Kasumi-1 (cell line): Measurements from ENCODE around the gene SH3PXD2A.
"Not testable (repeated sequence)": the region's sequence is repeated elsewhere in the genome, so short reads cannot be mapped to it uniquely, and the experiment has no call there.

Experiments
- DNase-seq, 2 experiments: peaks; one replicate each; lab custom pipeline; 2025; lab: John Stamatoyannopoulos, UW

SH3PXD2A gene

GRCh38 chr10:103620891-103621782 lies 234.2 kb downstream of the SH3PXD2A start:
- DNase-seq: no peak

DNA sequence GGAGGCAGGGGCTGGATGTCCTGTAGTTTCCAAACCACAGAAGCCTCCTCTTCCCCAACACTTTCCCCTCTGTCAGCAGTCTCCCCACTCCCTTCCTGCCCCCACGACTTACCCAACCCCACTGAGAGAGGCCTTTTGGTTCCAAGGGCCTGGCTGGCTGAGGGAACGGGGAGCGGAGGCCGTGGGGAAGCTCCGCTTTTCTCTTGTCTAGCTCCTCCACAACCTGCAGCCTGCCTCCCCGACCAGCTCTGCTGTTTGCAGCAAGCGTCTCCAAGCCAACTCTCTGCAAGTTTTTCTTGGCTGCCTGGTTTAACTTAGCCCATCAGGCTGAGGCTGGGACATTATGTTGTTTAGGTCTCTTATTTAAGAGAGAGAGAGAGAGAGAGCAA lies 235.0 kb downstream of the SH3PXD2A start:
- no peak for DNase-seq

GRCh38 chr10:103619424-103620351 lies 235.7 kb downstream of the SH3PXD2A start:
- DNase-seq: no peak

- DNase-seq: no peak
Measured at GRCh38 chr10:103618575-103619423, 236.6 kb downstream of the SH3PXD2A start.

DNA sequence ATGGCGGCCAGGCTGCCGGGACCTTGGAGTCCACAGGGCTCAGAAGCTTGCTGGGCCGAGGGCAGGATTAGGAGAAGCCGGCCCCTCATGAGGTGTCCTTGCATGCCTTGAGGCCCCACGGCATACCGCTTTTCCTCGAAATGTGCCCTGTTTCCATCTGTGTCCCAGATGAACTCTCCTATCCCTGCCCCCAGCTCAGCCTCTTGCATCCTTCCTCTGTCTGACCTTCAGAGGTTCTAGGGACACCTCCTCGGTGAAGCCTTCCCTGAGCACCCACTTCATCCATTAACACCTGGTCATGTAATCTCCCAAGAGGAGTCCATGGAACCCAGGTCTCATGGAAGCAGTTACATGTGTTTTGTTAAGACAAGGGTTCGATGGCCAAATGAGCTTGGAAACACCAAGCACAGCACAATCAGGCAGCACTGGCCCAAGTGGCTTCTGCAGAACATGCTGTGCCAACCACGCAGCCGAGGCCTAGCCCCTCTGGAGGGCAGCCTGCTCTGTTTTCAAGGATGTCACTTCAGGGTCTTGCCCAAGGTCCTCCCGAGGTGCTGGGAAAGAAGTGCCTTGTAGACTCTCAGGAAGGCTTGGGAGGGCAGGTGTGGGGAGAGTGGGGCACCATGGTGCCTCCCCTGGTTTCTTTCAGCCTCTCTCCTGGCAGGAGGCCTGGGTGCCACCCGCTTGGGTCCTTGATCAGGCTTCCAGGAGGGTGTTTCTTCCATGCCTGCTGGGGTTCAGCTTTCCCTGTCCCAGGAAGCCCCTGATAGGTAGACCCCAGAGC lies 237.6 kb downstream of the SH3PXD2A start:
- no peak for DNase-seq

DNA sequence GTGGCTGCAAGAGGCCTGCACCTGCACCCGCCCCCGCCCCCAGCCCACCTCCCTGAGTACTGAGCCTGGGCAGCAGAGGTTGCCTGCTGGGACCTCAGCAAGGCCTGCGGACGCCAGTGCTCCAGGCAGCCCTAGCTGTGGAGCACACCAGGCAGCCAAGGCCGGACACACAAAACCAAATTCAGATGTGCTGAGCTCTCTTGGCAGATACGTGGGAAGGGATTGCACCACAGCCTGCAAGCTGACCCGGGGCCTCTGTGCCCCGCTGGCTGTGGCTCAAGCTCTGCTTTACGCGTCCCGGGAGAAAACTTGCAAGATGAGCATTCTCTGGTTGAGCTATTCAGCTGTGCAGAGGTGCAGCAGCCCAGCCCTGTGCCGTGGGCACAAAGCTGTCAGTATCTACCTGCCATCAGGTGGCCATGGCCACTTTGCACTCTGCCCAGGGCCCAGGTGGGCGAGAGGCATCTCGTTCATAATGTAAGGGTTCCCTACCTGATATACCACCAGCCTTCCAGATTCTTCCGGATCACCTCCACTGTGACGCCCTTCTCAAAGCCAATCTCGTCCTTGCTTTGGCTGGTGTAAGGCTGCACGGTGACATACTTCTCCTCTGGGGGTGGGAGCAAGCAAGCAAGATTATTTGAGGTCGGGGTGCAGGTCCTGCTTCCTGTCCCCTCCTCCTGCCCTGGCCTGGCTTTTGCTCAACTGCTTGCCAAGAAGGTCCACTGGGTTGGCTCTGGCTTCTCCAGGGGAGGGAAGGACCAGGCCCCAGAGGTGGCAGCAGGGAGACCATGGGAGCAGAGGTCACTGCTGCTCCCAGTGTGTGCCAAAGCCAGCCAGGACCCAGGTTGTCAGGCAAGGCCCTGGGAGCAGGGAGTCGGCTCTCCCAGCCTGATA lies 238.4 kb downstream of the SH3PXD2A start:
- no peak for DNase-seq

GRCh38 chr10:103614306-103615158 lies 240.8 kb downstream of the SH3PXD2A start:
- no peak for DNase-seq

GRCh38 chr10:103613616-103614015 lies 241.8 kb downstream of the SH3PXD2A start:
- no peak for DNase-seq

- DNase-seq: no peak
Measured at GRCh38 chr10:103612462-103613365, 242.7 kb downstream of the SH3PXD2A start.

GRCh38 chr10:103610921-103611511 lies 244.4 kb downstream of the SH3PXD2A start:
- no peak for DNase-seq

GRCh38 chr10:103610083-103610472 lies 245.3 kb downstream of the SH3PXD2A start:
- DNase-seq: no peak

DNA sequence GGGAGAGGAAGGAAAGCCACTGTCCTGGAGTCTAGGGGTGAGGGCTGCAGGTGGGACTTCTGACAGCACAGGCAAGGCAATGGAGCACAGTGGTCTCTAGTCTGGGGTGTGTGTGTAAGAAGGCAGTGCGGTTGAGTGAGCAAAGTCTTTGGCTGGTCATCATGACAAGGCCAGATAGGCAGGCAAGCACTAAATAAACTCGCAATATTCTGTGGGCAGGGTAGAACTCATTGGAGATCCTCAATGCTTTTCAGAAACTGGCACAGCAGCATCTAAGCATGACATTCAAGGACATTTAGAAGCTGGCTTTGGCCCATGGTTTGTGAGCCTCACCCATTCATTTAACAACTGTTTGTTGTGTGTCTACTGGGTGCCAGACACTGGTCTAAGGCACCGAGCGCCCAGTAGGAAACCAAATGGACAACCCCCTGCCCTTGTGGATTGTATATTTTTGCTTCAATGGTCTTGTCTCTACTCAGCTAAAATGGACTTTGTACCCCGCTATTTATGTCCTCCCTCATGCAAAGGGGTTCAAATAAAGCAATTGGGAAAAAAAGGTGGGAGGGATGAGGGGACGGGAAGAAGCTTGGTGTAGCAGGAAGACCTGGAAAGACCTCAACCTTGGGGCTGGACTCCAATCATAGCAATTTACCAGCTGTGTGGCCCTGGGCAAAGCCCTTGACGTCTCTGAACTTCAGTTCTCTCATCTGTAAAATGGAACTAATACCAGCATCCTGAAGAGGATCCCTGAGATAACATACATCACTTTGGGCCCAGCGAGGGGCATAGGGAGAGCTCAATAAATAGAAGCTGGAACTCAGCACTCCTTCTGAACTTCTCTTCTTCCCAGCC lies 245.9 kb downstream of the SH3PXD2A start:
- DNase-seq: no peak

GRCh38 chr10:103608056-103608455 lies 247.3 kb downstream of the SH3PXD2A start:
- DNase-seq: not testable (repeated sequence)

GRCh38 chr10:103607051-103607450 lies 248.3 kb downstream of the SH3PXD2A start:
- not testable (repeated sequence) for DNase-seq

- DNase-seq: not testable (repeated sequence)
Measured at GRCh38 chr10:103606097-103606438, 249.3 kb downstream of the SH3PXD2A start.

- peak; percentile 45 to 69 for DNase-seq
Measured at GRCh38 chr10:103605359-103606096, 249.8 kb downstream of the SH3PXD2A start.
